Astrocyte (in vitro differentiated cells and primary cell): ENCODE measurements around the gene CD226. TPM values are rescaled to one million over a fixed set of nuclear protein-coding genes. Genes with fewer than 3 reads are reported as not detected.
"Not testable (repeated sequence)": the region's sequence is repeated elsewhere in the genome, so short reads cannot be mapped to it uniquely, and the experiment has no call there.

ENCODE experiments used
- DNase-seq: peaks from one replicate; pipeline ENCODE4 v3.0.0-alpha.2; 2010; ENCODE audit warnings: low read depth
- FAIRE-seq: peaks from 2 replicates; lab custom pipeline; 2011; peaks lifted over from hg19 to GRCh38; lab: Jason Lieb, UNC
- H2AFZ ChIP-seq: 2 replicates; pipeline ENCODE4 v1.6.0; 2012; ENCODE audit warnings: low read depth, low read length, inconsistent platforms
- H3K27ac ChIP-seq: 2 replicates; pipeline ENCODE4 v1.5.1; 2011; ENCODE audit warnings: low read depth, low read length, inconsistent platforms
- H3K27me3 ChIP-seq: 2 replicates; pipeline ENCODE4 v1.6.0; 2011; ENCODE audit warnings: low read length, inconsistent platforms; ENCODE audit not compliant: insufficient read depth
- H3K36me3 ChIP-seq: 2 replicates; pipeline ENCODE4 v1.5.1; 2011; ENCODE audit warnings: low read length, inconsistent platforms; ENCODE audit not compliant: insufficient read depth
- H3K4me1 ChIP-seq: 2 replicates; pipeline ENCODE4 v1.5.1; 2011; ENCODE audit warnings: low read length, inconsistent platforms; ENCODE audit not compliant: insufficient read depth
- H3K4me2 ChIP-seq: 2 replicates; pipeline ENCODE4 v1.6.0; 2012; ENCODE audit warnings: low read length, inconsistent platforms
- H3K4me3 ChIP-seq: 2 replicates; pipeline ENCODE4 v1.5.1; 2011; ENCODE audit warnings: low read depth, mild to moderate bottlenecking, low read length, inconsistent platforms; ENCODE audit not compliant: insufficient read depth
- H3K79me2 ChIP-seq: 2 replicates; pipeline ENCODE4 v1.6.0; 2012; ENCODE audit warnings: mild to moderate bottlenecking, low read length, inconsistent platforms; ENCODE audit not compliant: insufficient read depth
- H3K9ac ChIP-seq: 2 replicates; pipeline ENCODE4 v1.6.0; 2012; ENCODE audit warnings: mild to moderate bottlenecking, low read length, inconsistent platforms
- H3K9me3 ChIP-seq: 2 replicates; pipeline ENCODE4 v1.5.1; 2012; ENCODE audit warnings: low read depth, mild to moderate bottlenecking, low read length, inconsistent platforms; ENCODE audit not compliant: insufficient read depth
- H4K20me1 ChIP-seq: 2 replicates; pipeline ENCODE4 v1.6.0; 2012; ENCODE audit warnings: low read length, inconsistent platforms; ENCODE audit not compliant: insufficient read depth
- H3K27ac Mint-ChIP-seq: one replicate; pipeline ENCODE4 v1.8.0; 2021; ENCODE audit warnings: mild to moderate bottlenecking, mixed read lengths; ENCODE audit not compliant: unreplicated experiment
- H3K27me3 Mint-ChIP-seq: one replicate; pipeline ENCODE4 v1.8.0; 2021; ENCODE audit warnings: low read depth, mixed read lengths; ENCODE audit not compliant: unreplicated experiment
- H3K36me3 Mint-ChIP-seq: one replicate; pipeline ENCODE4 v1.8.0; 2021; ENCODE audit warnings: low read depth, mixed read lengths; ENCODE audit not compliant: unreplicated experiment
- H3K4me1 Mint-ChIP-seq: one replicate; pipeline ENCODE4 v1.8.0; 2021; ENCODE audit warnings: low read depth, mixed read lengths; ENCODE audit not compliant: unreplicated experiment
- H3K4me3 Mint-ChIP-seq: one replicate; pipeline ENCODE4 v1.8.0; 2021; ENCODE audit warnings: mild to moderate bottlenecking, moderate library complexity, mixed read lengths; ENCODE audit not compliant: unreplicated experiment
- H3K9me3 Mint-ChIP-seq: one replicate; pipeline ENCODE4 v1.8.0; 2021; ENCODE audit warnings: mild to moderate bottlenecking, mixed read lengths; ENCODE audit not compliant: unreplicated experiment
- CTCF ChIP-seq: IDR thresholded peaks from 2 replicates; pipeline ENCODE4 v1.5.1; 2011; ENCODE audit warnings: low read depth, mild to moderate bottlenecking, inconsistent platforms, low read length, moderate library complexity; ENCODE audit not compliant: insufficient read depth
- EZH2 ChIP-seq: IDR thresholded peaks from 2 replicates; pipeline ENCODE4 v1.6.1; 2012; ENCODE audit warnings: mild to moderate bottlenecking, low read length, inconsistent platforms; ENCODE audit not compliant: insufficient read depth
- total RNA-seq: library from RNA; stranded (reverse); gene quantifications from 2 replicates; pipeline ENCODE4 v1.2.1, GENCODE V29; 2021

Gene CD226
- total RNA-seq, 1 donor from 2014 or later = 0.07 TPM

- H3K9me3 Mint-ChIP-seq = peaks cover 6% of the 10 kb centered on the region
- Histone ChIP-seq H3K4me2 (no peak overlapping the region), H3K4me1 (no peaks in the 10 kb centered on the region), H3K27ac (no peak overlapping the region), H4K20me1 (no peaks in the 10 kb centered on the region), H2AFZ (no peak overlapping the region), H3K27me3 (no peaks in the 10 kb centered on the region), H3K36me3 (no peaks in the 10 kb centered on the region), H3K79me2 (no peaks in the 10 kb centered on the region), H3K4me3 (no peak overlapping the region), H3K9me3 (no peaks in the 10 kb centered on the region), H3K9ac (no peak overlapping the region)
- no peak for FAIRE-seq
- H3K36me3 Mint-ChIP-seq = no peaks in the 10 kb centered on the region
- no peak overlapping the region for H3K4me3 Mint-ChIP-seq
- DNase-seq = no peak
- H3K27ac Mint-ChIP-seq = no peak overlapping the region
- H3K27me3 Mint-ChIP-seq = no peaks in the 10 kb centered on the region
- H3K4me1 Mint-ChIP-seq = no peaks in the 10 kb centered on the region
- TF ChIP-seq CTCF (no peak), EZH2 (no peak)
Observed at GRCh38 chr18:69943021-69943420, 4.7 kb downstream of the CD226 start.

- no peak overlapping the region for H3K27ac Mint-ChIP-seq
- TF ChIP-seq EZH2 (no peak), CTCF (no peak)
- no peak overlapping the region for H3K4me3 Mint-ChIP-seq
- no peak overlapping the region for H3K27ac ChIP-seq
- H3K79me2 ChIP-seq = no peaks in the 10 kb centered on the region
- peaks cover 6% of the 10 kb centered on the region for H3K9me3 Mint-ChIP-seq
- no peaks in the 10 kb centered on the region for H3K36me3 Mint-ChIP-seq
- FAIRE-seq (no peak), DNase-seq (no peak)
- H4K20me1 ChIP-seq = no peaks in the 10 kb centered on the region
- no peaks in the 10 kb centered on the region for H3K27me3 Mint-ChIP-seq
- no peaks in the 10 kb centered on the region for H3K4me1 Mint-ChIP-seq
- H3K4me2 ChIP-seq = no peak overlapping the region
- no peak overlapping the region for H3K9ac ChIP-seq
- no peaks in the 10 kb centered on the region for H3K27me3 ChIP-seq
- H3K36me3 ChIP-seq = no peaks in the 10 kb centered on the region
- no peak overlapping the region for H3K4me3 ChIP-seq
- no peak overlapping the region for H2AFZ ChIP-seq
- no peaks in the 10 kb centered on the region for H3K9me3 ChIP-seq
- H3K4me1 ChIP-seq = no peaks in the 10 kb centered on the region
Observed at GRCh38 chr18:69941183-69941582, 6.5 kb downstream of the CD226 start.

GRCh38 chr18:69939812-69940211 lies 7.9 kb downstream of the CD226 start:
- not testable (repeated sequence) for H3K36me3 Mint-ChIP-seq, H3K27me3 ChIP-seq, H3K4me3 Mint-ChIP-seq, H3K4me3 ChIP-seq, H3K79me2 ChIP-seq, H3K4me2 ChIP-seq, H2AFZ ChIP-seq, DNase-seq, H3K27me3 Mint-ChIP-seq, H3K9me3 ChIP-seq, H4K20me1 ChIP-seq, H3K27ac Mint-ChIP-seq, FAIRE-seq, H3K27ac ChIP-seq, H3K4me1 Mint-ChIP-seq, H3K4me1 ChIP-seq, H3K9ac ChIP-seq, H3K9me3 Mint-ChIP-seq, H3K36me3 ChIP-seq
